22Rv1 (cell line): ENCODE results near the gene PRAF2.
A peak's percentile ranks its signal among the peaks of the same experiment; 100 is the strongest.

ENCODE experiments used
- H3K27ac ChIP-seq: fragments of 450-650 bp; 2 replicates; pipeline ENCODE4 v1.5.1; 2017
- ZFX ChIP-seq: fragments of 450-650 bp; IDR thresholded peaks from 2 replicates; pipeline ENCODE4 v1.6.1; 2017; ENCODE audit warnings: antibody characterized with exemption, borderline replicate concordance
- TF ChIP-seq, protein P1 (sequence below): fragments of 450-650 bp; IDR thresholded peaks from 2 replicates; pipeline ENCODE4 v1.5.1; 2017; ENCODE audit warnings: mild to moderate bottlenecking

PRAF2 gene, protein sequence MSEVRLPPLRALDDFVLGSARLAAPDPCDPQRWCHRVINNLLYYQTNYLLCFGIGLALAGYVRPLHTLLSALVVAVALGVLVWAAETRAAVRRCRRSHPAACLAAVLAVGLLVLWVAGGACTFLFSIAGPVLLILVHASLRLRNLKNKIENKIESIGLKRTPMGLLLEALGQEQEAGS

DNA sequence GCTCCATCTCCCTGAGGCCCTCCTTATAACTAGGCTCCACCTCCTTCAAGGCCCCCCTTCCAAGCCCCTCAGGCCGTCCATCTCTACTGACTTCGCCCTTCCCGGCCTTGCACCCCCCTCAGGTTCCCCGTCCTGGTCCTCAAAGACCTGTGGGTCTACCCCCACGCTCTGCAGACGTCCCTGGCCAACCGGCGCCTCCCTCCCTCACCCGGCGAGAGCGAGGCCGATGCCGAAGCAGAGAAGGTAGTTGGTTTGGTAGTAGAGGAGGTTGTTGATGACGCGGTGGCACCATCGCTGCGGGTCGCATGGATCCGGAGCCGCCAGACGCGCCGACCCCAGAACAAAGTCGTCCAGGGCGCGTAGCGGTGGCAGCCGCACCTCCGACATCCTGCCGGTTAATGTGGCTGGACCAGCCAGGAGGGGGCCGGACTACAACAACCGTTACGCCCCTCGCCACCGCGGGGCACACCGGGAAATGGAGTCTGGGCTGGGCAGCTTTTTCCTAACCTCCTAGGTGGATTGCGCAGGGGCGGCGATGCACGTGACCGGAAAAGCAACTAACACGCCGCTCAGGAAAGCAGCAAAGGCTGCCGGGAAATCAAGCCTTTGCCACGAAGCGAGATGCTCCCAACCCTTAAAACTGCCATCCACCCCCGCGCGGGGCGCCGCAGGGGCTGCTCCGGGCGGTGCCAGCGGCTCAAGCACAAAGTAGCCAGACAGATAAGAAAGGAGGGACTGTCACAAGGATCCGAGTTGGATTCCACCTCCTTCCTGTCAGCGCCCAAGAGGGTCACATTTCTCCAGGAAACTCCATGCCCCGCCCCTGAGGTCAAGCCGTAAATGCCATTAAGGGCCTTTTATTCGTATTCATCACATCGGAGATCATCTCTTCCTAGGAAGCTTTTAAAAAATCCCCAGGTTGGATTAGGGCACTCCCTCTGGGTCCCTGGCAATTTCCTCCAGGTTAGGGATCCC lies at the start of gene PRAF2:
TSS of gene PRAF2 (minus strand) at position 402 of the 975 bp plus-strand sequence. CDS start at position 387, 15 bp downstream.
- TF ChIP-seq, protein P1, sequence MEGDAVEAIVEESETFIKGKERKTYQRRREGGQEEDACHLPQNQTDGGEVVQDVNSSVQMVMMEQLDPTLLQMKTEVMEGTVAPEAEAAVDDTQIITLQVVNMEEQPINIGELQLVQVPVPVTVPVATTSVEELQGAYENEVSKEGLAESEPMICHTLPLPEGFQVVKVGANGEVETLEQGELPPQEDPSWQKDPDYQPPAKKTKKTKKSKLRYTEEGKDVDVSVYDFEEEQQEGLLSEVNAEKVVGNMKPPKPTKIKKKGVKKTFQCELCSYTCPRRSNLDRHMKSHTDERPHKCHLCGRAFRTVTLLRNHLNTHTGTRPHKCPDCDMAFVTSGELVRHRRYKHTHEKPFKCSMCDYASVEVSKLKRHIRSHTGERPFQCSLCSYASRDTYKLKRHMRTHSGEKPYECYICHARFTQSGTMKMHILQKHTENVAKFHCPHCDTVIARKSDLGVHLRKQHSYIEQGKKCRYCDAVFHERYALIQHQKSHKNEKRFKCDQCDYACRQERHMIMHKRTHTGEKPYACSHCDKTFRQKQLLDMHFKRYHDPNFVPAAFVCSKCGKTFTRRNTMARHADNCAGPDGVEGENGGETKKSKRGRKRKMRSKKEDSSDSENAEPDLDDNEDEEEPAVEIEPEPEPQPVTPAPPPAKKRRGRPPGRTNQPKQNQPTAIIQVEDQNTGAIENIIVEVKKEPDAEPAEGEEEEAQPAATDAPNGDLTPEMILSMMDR, result no peak
- no peak for TF ChIP-seq ZFX

DNA sequence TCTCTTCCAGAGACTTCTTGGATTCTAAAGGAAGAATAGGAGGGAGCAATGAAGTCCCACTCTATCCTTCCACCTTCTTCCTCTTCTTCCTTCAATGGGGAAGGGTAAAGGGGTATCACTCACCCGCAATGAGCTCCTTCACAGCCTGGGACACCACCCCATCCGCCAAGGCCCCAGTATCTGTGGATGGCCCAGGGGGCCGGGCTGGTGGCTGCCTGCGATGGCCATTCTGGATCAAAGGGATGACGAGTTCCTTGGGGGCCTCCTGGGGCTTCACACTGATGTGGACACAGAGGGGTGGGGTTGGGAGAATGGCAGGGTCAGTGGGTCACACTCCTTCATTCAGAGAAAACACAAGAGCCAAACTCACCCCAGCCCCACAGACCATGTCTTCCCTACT lies 48.7 kb upstream of the PRAF2 start:
- no peak overlapping the region for H3K27ac ChIP-seq
- no peak for TF ChIP-seq ZFX
- TF ChIP-seq, protein P1, result no peak

More for the DNA sequence above, at the start of gene PRAF2:
- peak within 1 kb of the TSS; percentile 59 for H3K27ac ChIP-seq

DNA sequence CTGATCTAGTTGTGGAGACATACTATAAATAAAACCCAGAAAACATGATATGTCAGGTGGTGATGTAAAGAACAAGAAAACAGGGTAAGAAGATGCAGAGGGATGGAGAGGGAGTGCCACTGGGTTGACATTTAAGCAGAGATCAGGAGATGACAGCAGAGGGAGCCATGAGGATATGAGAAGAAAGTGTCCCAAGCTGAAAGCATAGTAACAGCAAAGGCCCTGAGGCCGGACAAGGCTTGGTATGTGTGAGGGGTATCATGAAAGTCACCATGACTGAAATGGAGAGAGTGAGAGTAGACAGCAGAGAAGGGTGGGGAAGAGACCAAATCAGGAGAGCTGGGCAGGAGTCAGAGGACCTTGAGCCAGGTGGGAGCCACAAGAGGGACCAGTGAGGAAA lies 46.3 kb upstream of the PRAF2 start:
- TF ChIP-seq, protein P1, result no peak
- no peak for TF ChIP-seq ZFX
- no peak overlapping the region for H3K27ac ChIP-seq

DNA sequence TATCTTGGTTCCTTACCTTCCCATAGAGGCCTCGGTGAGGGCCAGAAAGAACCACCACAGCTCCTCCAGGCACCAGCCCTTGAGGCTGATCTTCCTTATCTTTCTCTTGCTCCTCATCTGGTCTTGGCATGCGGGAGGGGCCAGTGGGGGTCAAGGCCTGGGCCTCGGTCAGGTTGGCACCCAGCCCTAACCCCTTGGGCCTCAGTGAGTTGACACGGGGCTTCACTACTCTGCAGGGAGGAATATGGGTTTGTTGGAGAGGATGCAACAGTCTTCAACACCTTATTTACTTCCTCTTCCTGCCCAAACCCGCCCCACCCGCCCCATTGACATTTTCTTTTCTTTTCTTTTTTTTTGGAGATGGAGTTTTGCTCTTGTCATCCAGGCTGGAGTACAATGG lies 43.8 kb upstream of the PRAF2 start:
- H3K27ac ChIP-seq, result no peak overlapping the region
- TF ChIP-seq, protein P1, result no peak
- no peak for TF ChIP-seq ZFX

DNA sequence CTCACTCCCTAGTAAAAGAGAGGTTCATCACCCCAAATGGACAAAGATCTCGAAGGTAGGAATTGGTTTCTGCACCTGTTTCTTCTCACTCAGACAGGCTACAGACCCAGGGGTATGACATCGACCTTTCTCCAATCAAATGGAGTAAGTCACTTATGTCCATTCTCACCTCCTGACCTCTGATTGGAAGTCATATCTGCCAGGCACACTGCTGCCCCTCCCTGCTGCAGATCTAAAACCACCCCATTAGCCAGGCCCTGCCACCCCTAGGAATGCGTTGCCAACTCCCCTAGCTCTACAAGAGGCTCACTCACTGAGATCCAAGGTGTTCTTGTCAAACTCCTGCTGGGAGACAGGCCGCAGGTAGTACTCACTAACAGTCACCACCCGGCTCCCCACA lies 42.9 kb upstream of the PRAF2 start:
- no peak overlapping the region for H3K27ac ChIP-seq
- TF ChIP-seq, protein P1, result no peak
- TF ChIP-seq ZFX, result no peak

DNA sequence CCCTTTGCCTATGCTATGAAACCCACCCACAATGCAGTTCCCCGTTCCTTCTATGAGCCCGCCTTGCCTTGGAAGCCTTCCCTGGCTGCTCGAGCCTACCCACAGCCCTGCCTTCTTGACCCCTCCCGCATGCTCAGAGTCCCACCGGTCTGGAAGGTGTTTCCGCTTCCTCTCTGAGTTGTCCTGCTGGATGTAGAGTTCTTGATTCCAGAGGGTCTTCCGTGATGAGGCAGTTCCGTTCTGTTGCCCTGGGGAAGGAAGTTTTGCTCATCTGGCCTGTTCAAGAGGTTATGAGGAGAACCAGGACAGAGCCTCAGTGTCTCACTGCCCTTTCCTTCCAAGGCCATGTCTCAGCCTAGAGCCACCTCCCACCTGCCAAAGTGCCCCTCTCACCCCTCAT lies 42.3 kb upstream of the PRAF2 start:
- no peak for TF ChIP-seq ZFX
- TF ChIP-seq, protein P1, result no peak
- H3K27ac ChIP-seq, result no peak overlapping the region

DNA sequence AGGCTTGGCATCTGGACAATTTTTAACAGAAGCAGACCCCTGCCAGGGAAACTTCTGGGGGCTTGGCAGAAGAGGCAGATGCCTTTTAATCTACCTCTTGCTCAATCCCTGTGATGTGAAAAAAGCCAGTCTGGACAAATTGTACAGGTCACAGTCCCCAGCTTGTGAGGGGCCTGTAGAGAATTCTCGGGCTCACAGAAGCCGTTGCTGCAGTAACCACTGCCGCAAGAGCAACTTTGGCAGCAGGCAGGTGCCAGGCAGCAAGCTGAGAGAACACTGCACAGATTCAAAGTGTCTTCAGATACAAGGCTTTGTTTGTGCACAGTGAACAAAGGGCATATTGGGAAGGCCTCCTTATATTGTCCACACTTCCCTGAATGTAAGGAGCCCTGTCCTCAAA lies 38.0 kb upstream of the PRAF2 start:
- TF ChIP-seq, protein P1, result no peak
- TF ChIP-seq ZFX, result no peak

More for the DNA sequence above, 38.0 kb upstream of the PRAF2 start:
- H3K27ac ChIP-seq, result no peak overlapping the region
